Activated CD8-positive, alpha-beta T cell treated with anti-CD3 and anti-CD28 coated beads for 36 hours (primary cell): ENCODE measurements around the gene MPPED1. TPM values are rescaled to one million over a fixed set of nuclear protein-coding genes. Genes with fewer than 3 reads are reported as not detected.
A peak's percentile ranks its signal among the peaks of the same experiment; 100 is the strongest.

Experiments
- ATAC-seq: fragments of 200-7000 bp; cut with Tn5 transposase; one replicate; pipeline ENCODE4 v1.10.0; 2021; ENCODE audit warnings: mild to moderate bottlenecking, moderate library complexity
- CTCF ChIA-PET: fragments of 350-600 bp; sonication (Branson Sonifier 250); formaldehyde crosslinking; loops from one replicate; lab custom pipeline; 2021; ENCODE audit warnings: antibody characterized with exemption; lab: Charles Lee
- POLR2A ChIA-PET: fragments of 350-600 bp; sonication (Branson Sonifier 250); formaldehyde crosslinking; loops from one replicate; lab custom pipeline; 2021; ENCODE audit warnings: antibody characterized with exemption; lab: Charles Lee
- DNase-seq: peaks from one replicate; pipeline ENCODE4 v3.0.0-alpha.2; 2020
- H3K27ac Mint-ChIP-seq: one replicate; pipeline ENCODE4 v1.8.0; 2021; ENCODE audit warnings: mild to moderate bottlenecking, mixed read lengths
- H3K27me3 Mint-ChIP-seq: one replicate; pipeline ENCODE4 v1.8.0; 2021; ENCODE audit warnings: mixed read lengths
- H3K36me3 Mint-ChIP-seq: one replicate; pipeline ENCODE4 v1.8.0; 2021; ENCODE audit warnings: low read depth, mixed read lengths
- H3K4me1 Mint-ChIP-seq: one replicate; pipeline ENCODE4 v1.8.0; 2021; ENCODE audit warnings: low read depth, mixed read lengths
- H3K4me3 Mint-ChIP-seq: one replicate; pipeline ENCODE4 v1.8.0; 2021; ENCODE audit warnings: mild to moderate bottlenecking, moderate library complexity, mixed read lengths
- H3K9me3 Mint-ChIP-seq: one replicate; pipeline ENCODE4 v1.8.0; 2021; ENCODE audit warnings: mixed read lengths
- intact Hi-C: fragments of 100-400 bp; cut with micrococcal nuclease; formaldehyde crosslinking; loops from one replicate; pipeline ENCODE4 v1.10.0; 2022
- total RNA-seq, 2 experiments: library from RNA; stranded (reverse); gene quantifications; one replicate each; pipeline ENCODE4 v1.2.3, GENCODE V29; 2021
- TF ChIP-seq, protein P1 (sequence below): fragments of 200-600 bp; IDR thresholded peaks from one replicate; pipeline ENCODE4 v1.8.0; 2022; ENCODE audit warnings: antibody characterized with exemption, mild to moderate bottlenecking

MPPED1 gene
- total RNA-seq, 2 experiments from 2014 or later: not detected

DNA sequence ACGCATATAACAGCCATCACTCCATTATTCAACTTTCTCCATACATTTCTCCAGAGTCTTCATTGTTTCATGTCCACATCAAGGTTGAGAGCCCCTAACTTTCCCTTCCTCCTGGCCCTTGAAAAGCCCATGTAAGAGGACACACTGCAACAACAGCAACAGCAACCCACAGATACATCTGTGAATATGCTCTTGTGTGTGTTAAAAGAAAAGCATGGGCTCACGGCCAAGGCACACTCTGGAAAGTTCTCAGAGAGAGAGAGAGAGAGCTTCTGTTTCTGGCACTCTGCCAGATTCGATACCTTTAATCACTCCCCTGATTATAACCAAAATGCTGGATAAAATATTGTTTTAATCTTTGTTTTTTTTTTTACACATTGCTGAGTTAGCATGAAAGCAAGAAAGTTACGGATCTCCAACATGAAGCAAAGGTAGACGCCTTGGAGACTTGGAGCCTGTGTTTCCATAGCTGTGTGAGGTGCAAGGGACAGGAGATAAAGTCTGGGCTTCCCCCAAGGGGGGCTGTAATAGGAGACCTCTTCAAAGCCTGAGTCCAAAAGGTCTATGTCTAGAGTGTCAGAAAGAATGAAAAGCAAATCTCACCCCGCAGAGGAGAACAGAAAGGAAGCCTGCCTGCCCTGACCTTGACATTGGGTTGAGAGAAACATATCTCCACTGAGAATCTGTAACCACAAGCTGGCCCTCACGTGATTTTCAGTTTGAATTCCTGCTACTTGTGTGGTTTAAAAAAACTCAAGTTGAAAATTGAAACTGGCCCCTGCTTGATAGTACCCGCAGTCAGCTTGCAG, 33.7 kb upstream of the MPPED1 start:
- H3K4me3 Mint-ChIP-seq: no peak overlapping the region
- H3K9me3 Mint-ChIP-seq: no peaks in the 10 kb centered on the region
- DNase-seq: peak; percentile 34
- intact Hi-C loops: no loop called here
- H3K27me3 Mint-ChIP-seq: peaks cover 30% of the 10 kb centered on the region
- no peaks in the 10 kb centered on the region for H3K36me3 Mint-ChIP-seq
- TF ChIP-seq, protein P1, sequence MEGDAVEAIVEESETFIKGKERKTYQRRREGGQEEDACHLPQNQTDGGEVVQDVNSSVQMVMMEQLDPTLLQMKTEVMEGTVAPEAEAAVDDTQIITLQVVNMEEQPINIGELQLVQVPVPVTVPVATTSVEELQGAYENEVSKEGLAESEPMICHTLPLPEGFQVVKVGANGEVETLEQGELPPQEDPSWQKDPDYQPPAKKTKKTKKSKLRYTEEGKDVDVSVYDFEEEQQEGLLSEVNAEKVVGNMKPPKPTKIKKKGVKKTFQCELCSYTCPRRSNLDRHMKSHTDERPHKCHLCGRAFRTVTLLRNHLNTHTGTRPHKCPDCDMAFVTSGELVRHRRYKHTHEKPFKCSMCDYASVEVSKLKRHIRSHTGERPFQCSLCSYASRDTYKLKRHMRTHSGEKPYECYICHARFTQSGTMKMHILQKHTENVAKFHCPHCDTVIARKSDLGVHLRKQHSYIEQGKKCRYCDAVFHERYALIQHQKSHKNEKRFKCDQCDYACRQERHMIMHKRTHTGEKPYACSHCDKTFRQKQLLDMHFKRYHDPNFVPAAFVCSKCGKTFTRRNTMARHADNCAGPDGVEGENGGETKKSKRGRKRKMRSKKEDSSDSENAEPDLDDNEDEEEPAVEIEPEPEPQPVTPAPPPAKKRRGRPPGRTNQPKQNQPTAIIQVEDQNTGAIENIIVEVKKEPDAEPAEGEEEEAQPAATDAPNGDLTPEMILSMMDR: no peak
- ATAC-seq: no peak
- CTCF ChIA-PET: interaction anchor here (1.0 to 1.8 kb wide), 5 partner anchors 32 to 150 kb away, joined by 3 to 8 read pairs (median 6); no protein-coding TSS in a partner anchor
- POLR2A ChIA-PET: no interaction called here
- peaks cover 26% of the 10 kb centered on the region for H3K4me1 Mint-ChIP-seq
- no peak overlapping the region for H3K27ac Mint-ChIP-seq

- Mint-ChIP-seq H3K4me1 (peaks cover 24% of the 10 kb centered on the region), H3K4me3 (no peak overlapping the region), H3K36me3 (no peaks in the 10 kb centered on the region), H3K27me3 (peaks cover 29% of the 10 kb centered on the region), H3K27ac (no peak overlapping the region), H3K9me3 (no peaks in the 10 kb centered on the region)
- DNase-seq (no peak), ATAC-seq (peak; percentile 27)
- intact Hi-C loops: loop anchor here (5.0 to 10.0 kb wide), 2 partner anchors 107 to 149 kb away; no protein-coding TSS in a partner anchor
- POLR2A ChIA-PET: no interaction called here
- CTCF ChIA-PET: interaction anchor here (0.8 to 2.4 kb wide), 3 partner anchors 8 to 108 kb away, joined by 3 to 8 read pairs (median 6); no protein-coding TSS in a partner anchor
- TF ChIP-seq, protein P1: no peak
Observed at GRCh38 chr22:43381693-43382092, 30.1 kb upstream of the MPPED1 start.

DNA sequence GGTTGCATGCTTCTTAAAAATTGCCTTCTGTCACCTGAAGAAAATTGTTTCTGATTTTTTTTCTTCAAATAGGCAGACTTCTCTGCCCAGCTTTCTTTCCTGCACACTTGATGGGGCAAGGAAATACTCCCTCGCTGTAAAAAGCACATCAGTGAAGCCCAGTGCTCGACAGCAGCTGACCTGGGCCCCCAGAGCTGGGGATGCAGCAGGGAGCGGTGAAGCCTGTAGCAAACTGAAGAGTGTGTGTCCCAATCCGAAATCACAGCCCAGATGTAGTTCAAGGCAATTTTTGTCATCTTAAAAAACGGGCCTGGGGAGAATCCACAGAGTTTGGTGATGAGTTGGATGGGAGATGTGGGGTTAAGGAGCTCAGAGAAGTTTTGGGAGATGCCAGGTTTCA, 27.0 kb upstream of the MPPED1 start:
- DNase-seq: no peak
- ChIA-PET POLR2A (no interaction called here), CTCF (interaction anchor here (0.8 to 3.6 kb wide), 6 partner anchors 8 to 155 kb away, joined by 3 to 24 read pairs (median 6); no protein-coding TSS in a partner anchor)
- Mint-ChIP-seq H3K4me1 (peaks cover 5% of the 10 kb centered on the region), H3K27ac (no peak overlapping the region), H3K36me3 (no peaks in the 10 kb centered on the region), H3K27me3 (peaks cover 26% of the 10 kb centered on the region), H3K4me3 (no peak overlapping the region), H3K9me3 (no peaks in the 10 kb centered on the region)
- TF ChIP-seq, protein P1: no peak
- ATAC-seq: no peak
- intact Hi-C loops: loop anchor here (5.0 to 10.0 kb wide), 2 partner anchors 110 to 153 kb away; no protein-coding TSS in a partner anchor

- TF ChIP-seq, protein P1: peak; percentile 65
- Mint-ChIP-seq H3K9me3 (no peaks in the 10 kb centered on the region), H3K27ac (no peak overlapping the region), H3K4me1 (peaks cover 5% of the 10 kb centered on the region), H3K36me3 (no peaks in the 10 kb centered on the region), H3K27me3 (peaks cover 23% of the 10 kb centered on the region), H3K4me3 (no peak overlapping the region)
- DNase-seq: peak; percentile 78
- peak; percentile 89 for ATAC-seq
- intact Hi-C loops: loop anchor here (10.0 kb wide), 1 partner anchor 111 kb away; no protein-coding TSS in a partner anchor
- POLR2A ChIA-PET: interaction anchor here (0.7 kb wide), 1 partner anchor 74 kb away, joined by 3 read pairs; no protein-coding TSS in a partner anchor
- CTCF ChIA-PET: interaction anchor here (0.6 to 3.6 kb wide), 14 partner anchors 8 to 198 kb away, joined by 3 to 24 read pairs (median 4); no protein-coding TSS in a partner anchor
Observed at GRCh38 chr22:43385770-43386641, 25.8 kb upstream of the MPPED1 start.
